GM19238 (cell line): Measurements from ENCODE around the gene KRT1.

ENCODE experiments used
- DNase-seq: peaks from one replicate; pipeline ENCODE4 v3.0.0; 2011; ENCODE audit warnings: low spot score; ENCODE audit not compliant: insufficient read length

Gene KRT1

DNA sequence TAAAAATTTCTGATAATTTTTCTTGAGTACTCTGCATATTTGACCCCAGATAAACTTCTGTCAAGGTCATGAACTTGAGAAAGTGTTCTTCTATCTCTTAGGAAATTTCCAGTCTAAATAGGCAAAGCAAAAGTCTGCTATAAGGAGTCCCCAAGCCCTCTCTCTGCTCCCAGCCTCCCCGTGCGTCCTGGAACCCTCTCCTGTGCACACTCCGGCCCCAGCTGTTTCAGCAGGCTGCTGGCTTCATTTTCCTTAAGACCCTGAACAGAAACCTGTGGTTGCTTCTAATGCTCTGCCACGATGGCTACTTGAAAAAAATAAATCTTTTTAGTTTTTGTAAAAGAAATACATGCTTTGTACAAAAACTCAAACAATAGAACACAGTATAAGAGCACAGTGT, 42.9 kb downstream of the KRT1 start:
- no peak for DNase-seq

DNA sequence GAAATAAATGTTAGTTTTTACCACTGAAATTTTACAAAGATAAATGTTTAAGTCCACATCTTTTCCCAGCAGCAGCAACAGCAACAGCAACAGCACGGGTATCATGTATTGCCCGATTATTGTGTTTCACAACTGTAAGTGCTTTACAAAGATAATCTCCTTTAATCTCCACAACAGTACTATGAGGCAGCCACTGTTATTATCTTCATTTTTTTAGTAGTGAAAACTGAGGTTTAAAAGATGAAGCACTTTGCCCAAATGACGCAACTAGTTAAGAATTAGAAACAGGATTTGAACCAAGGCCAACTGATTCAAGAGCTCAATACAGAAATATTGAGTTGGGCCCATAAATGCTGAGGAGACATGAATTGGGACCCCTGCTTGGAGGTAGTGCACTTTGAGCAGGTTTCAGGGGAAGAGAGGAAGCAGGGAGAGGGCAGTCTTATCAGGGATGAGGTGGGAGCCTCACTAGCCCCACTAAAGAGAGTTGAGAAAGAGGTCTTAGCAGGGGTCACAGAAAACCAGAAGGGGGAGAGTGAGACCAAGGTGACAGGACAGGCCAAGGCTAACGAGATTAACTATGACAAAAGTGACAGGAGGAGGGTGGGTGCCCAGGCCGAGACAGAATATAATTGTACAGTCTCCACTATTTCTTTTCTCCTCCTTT, 43.5 kb downstream of the KRT1 start:
- DNase-seq, result no peak

DNA sequence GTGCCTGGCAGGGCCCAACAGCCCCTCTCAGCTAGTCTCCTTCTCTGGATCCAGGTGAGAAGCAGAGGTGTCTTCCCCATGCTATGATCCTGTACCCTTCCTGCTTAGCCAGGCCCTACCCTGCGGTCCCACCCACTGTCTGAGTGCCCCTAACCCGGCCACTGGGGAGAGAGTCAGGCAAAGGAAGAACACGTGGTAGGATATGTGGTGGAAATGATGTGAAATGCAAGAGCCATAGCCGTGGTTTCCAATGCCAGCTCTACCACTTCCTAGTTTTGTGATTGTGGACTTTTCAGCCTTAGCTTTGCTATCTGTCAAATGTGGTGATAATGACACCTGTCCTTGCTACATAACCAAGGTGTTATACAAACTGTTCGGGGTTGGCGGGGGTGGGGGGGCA, 44.0 kb downstream of the KRT1 start:
- DNase-seq, result no peak

DNA sequence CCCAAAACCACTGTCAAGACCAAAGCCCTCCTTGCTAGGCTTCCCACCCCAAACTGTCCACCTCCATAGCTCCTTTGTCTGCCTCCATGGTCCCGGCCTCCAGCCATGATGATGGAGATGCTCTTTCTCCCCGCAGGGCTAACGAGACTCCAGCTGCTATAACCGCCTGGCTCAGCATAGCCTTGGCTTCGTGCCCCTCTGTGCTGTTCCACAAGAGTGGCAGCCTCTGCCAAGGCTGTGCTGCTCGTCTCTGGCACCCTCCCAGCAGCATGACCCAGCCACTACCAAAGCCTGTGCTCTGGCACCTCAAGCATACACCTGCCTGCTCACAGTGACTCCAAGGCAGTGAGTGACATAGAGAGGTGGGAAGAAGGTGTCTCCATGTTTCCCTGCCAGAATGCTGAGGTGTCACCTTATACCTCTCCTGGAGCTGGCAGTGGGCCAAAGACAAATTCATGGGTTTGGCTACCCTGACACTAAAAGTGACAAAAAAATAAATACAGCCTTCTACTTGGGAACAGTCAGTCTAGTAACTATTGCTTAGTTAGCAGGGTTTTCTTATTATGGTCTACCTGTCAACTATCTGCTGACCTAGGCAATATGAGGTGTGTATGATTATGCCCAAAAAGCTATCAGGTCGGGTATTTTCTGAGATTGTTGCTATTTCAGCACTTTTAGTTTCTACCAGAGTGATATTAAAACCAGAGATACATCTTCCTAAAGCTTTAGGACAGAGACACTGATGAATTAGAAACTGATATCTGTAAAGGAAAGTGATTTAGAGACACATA, 45.7 kb downstream of the KRT1 start:
- DNase-seq, result no peak

DNA sequence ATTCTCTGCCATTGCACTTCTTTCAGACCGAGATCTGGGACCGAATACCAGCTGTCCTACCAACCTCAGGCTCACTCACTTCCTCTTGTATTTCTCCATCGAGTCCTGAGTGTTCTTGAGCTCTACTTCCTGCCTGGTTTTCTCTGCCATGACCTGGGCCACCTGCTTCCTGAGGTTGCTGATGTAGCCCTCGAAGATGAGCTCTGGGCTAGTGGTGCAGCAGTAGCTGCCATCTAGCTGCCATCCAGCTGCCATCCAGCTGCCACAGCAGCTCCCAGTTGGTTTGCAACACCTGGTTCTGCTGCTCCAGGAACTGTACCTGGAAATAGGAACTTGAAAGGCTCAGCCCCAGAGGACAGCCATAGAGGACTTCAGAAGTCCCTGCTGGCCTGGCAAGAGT, 46.8 kb downstream of the KRT1 start:
- no peak for DNase-seq

DNA sequence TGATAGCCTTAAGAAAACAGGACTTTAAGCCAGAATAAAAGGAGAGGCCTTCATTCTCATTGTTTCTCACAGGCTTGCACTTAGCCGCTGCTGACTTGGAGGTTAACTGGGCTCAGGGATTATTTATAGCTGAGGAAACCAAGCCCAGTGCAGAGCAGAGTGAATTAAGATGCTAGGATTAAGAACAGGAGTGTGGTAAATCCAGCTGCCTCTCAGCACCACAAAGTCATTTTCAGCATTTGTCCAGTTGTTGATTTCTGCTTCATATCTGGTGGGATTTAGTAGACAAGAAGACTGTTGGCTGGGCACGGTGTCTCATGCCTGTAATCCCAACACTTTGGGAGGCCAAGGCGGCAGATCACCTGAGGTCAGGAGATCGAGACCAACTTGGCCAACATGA, 47.6 kb downstream of the KRT1 start:
- DNase-seq, result no peak

DNA sequence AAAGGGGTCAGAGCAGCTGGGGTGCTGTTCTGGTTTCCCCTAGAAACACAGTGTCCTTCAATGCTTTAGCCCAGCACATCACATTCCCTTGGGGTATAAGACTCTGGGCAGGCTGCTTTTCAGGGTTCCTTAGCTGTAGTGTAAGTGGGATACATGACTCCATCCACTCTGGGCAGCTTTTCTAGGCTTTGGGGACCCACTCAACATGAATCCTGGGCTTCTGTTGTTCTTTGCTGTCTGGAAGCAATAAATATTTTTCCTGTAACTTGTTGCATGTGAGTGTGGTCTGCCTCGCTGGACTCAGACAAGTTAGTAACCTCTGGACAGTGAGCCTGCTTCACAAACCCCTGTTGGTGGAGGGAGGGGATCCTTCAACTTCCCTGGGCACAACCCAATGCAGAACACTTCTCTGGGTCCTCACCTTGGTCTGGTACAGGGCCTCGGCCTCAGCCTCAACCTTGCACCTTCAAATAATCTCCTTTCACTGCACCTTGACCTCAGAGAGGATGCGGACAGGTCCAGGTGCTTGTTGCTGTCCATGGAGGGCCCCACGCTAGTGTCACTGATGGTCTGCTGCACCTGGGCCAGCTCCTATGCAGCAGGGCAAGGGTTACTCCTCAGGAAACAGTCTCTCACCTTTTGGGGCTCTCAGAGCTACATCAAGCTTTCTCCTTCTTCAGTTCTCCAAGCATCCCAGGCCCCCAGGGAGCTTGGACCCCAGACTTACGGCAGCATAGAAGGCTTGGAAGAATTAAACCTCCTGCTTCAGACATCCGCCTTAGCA, 48.3 kb downstream of the KRT1 start:
- no peak for DNase-seq

DNA sequence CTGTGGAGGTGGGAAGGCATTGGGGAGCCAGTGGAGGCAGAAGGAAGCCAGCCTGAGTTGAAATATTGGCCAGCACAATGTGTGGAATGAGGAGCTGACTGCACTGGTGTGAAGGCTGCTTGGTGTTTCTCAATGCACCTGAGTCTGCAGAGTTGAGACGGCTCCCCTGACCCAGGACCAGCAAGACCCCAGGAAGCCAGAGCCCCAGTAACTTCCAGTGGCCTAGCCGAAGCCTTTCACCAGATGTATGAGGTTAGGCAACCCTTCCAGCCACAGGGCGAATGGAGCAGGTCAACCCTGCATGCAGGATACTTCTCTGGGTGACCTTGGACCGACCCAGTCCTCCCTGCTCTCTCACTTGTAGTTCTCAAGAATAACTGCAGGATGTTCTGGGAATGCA, 48.9 kb downstream of the KRT1 start:
- DNase-seq, result no peak

DNA sequence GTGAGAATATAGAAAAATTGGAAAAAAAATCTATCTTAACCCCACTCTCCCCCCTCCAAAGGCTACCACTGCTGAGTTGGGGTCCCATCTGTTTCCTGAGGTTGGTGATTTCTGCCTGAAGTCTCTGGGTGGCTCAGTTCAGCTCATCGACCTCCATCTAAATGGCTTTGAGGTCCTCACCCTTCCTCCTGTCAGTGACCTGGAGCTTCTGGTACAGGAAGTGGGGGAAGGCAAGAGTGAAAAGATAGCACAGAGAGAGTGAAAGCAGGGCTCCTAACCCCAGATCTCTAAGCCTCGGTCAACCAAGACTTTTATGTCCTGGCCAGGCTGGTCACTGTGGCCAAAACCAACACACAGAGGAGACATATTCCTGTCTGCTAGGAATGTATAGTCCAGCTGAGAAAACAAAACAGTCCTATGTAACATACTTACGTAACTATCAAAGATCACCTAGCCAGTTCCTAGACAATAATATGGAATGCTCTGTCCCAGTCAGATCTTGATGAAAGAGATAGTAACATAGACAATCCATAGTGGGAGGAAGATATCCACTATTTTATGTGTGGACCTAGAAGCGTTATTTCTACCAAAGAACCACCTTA, 49.5 kb downstream of the KRT1 start:
- no peak for DNase-seq

DNA sequence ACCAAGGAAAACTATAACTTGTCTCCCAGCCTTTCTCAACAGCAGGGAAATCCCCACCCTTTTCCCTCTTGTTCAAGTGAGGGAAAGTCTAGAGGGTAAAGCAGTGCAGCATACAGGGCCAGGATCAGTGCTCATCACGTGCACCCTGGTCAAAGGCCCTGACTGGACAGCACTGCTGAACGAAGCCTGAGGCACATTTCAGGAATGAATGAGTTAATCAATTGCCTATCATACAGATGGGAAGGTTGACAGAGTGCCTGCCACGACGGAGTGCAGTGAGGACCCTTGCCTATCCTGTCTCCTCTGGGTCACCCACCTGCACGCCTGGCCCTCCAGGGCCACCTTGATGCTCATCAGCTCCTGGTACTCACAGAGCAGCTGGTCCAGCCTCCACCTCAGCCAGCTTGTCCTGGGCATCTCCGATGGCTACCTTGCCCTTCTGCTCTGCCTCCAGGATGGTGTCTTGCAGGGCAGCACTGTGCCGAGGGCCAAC, 50.2 kb downstream of the KRT1 start:
- no peak for DNase-seq

DNA sequence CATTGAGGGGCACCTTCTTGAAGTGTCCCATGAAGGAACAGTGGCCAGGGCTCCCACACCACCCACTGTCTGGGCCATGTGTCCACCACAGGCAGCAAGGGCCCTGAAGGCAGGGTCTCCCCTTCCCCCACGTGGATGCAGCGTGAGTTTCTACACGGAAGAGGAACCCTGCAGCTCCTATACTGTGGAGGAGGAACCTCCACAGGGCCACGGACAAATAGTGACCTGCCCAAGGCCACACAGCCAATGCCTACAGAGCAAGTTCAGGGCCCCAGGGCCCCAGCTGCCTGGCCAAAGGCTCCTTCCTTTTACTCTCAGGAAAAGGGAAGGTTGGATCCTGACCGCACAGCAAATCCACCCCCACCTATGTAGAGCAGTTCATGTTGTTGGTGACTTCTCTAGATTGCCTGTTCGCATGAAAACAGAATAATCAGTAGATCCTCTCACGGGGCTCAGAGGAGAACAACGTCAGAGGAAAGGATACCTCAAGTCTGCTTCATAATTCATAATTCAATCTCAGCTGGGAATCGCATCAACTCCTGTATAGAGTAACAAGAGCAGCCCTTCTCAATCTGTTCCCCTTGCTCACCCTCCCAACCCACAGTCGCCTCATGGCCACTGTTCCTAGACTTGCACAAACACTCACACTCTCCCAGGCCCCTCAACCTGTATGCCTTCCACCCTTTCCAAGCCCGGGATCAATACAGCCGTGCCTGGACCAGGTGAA, 50.8 kb downstream of the KRT1 start:
- no peak for DNase-seq

DNA sequence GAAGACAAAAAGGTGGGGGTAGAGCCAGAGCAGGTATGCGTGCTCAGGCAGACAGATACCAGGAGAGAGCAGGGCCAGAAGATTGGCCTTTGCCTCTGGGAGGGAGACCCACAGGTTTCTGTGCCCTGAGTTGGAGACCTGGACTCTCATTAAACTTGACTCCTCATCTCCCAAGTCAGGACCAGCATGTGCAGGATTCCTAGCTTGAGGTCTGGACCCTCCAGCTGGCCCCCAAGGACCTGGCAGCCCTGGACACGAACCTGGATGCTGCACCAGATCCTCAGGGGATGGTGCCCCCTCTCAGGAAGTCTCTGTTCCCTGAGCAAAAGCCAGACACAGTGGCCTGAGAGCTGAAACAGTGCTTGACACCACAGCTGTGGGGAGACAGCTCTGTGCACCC, 51.4 kb downstream of the KRT1 start:
- DNase-seq, result no peak

DNA sequence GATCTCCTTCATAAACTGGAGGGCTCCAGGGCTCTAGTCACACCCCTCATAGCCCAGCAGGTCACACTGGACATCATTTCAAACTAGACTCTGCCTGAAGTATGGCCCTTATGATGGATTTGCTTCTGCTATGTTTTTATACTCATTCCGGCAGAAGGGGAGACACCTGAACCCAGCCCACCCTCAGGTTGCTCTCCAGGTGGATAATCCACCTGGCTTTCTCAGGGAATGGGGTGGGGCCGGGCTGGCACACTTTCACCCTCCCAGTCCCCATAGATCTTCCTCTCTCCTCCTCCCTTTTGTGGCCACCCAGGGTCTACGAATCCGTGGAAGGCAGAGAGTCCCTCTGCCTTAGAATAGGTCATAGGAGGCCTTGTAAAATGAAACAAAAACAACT, 52.1 kb downstream of the KRT1 start:
- DNase-seq, result no peak

DNA sequence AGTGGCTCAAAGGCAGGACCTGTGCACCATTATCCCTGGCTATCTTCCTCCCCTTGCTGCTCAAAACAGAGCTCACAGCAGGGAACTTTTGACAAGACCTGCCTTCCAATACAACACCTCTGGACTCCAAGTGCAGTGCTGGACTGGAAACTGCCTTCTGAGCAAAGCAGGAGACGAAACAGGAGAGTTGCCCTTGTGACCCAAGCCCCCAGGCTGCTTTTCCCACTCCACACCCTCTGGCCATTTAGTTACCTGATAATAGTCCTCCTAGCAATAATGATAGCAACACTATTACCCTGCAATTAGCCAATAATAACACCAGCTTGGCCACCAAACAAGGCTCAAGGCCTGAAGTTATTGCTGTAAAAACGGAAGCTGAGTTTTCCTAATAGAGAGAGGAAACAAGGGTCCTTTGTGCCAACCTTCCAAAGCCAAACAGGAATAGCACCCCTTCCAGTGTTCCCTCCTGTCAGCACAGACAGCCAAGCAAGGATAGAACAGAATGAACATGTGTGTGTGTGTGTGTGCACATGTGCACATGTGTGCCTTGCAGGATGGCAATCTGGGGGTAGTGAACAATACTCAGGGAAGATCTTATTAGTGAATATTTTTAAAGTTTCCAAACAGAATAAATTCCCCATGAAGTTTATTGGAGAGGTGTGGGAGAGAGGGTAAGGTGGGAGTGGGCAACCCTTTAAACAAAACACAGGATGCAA, 52.7 kb downstream of the KRT1 start:
- no peak for DNase-seq
